Right atrium auricular region (tissue), 2 donors: ENCODE results near the gene GAL3ST1. TPM values are rescaled to one million over a fixed set of nuclear protein-coding genes. Genes with fewer than 3 reads are reported as not detected.
A peak's percentile ranks its signal among the peaks of the same experiment; 100 is the strongest.
"Not testable (repeated sequence)": the region's sequence is repeated elsewhere in the genome, so short reads cannot be mapped to it uniquely, and the experiment has no call there.

Experiments
- DNase-seq: peaks from one replicate; pipeline ENCODE4 v3.0.0-alpha.2; 2019; ENCODE audit warnings: low spot score
- H3K27ac ChIP-seq, 2 donors: fragments of 200-600 bp; sonication (generic); 1 replicate in 1 of 2; 2 replicates in 1 of 2; pipeline ENCODE4 v1.5.1; 2016 to 2019
- H3K27me3 ChIP-seq, 2 donors: fragments of 200-600 bp; sonication (generic); one replicate each; pipeline versions ENCODE4 v1.5.1 to v1.6.0; 2017 to 2019
- H3K36me3 ChIP-seq: fragments of 200-600 bp; sonication (generic); one replicate; pipeline ENCODE4 v1.5.1; 2016
- H3K4me1 ChIP-seq, 2 donors: fragments of 200-600 bp; sonication (generic); one replicate each; pipeline versions ENCODE4 v1.5.1 to v1.6.0; 2017 to 2019
- H3K4me3 ChIP-seq, 2 donors: fragments of 200-600 bp; sonication (generic); 1 replicate in 1 of 2; 2 replicates in 1 of 2; pipeline ENCODE4 v1.5.1; 2017 to 2019; ENCODE audit warnings: mild to moderate bottlenecking in 1 of 2, moderate library complexity in 1 of 2
- H3K9me3 ChIP-seq, 2 donors: fragments of 200-600 bp; sonication (generic); one replicate each; pipeline ENCODE4 v1.5.1; 2019
- total RNA-seq, 2 donors: library from RNA; depleted of rRNA; stranded (reverse); fragments of >200 nt; gene quantifications; one replicate each; pipeline ENCODE4 v1.1.0, GENCODE V29; 2016
- TF ChIP-seq, protein P1 (sequence below), 2 donors: fragments of 200-600 bp; sonication (generic); IDR thresholded peaks; one replicate each; pipeline ENCODE4 v1.5.1; 2019; ENCODE audit warnings: antibody characterized with exemption in 2 of 2

Gene GAL3ST1
- total RNA-seq, 2 donors from 2014 or later, result 0.33 to 1.7 TPM

DNA sequence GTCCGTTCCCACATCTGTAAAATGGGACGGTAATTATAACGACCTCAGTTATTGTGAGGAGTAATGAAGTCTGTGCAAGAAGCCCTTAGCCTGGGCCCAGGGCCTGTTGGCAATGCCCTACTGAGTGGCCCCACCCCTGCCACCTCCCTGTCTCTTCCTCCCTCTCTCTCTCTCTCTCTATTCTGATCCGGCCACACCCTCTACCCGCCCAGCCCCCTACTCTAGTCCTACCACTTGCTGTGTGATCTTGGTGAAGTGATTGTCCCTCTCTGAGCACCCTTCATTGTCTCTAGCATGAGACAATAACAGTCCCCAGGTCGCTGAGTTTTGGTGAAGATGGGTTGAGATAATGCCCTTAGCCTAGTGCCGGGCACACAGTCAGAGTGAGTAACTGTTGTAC lies 20.5 kb downstream of the GAL3ST1 start:
- H3K4me1 ChIP-seq, result no peaks in the 10 kb centered on the region
- H3K4me3 ChIP-seq, result no peak overlapping the region
- no peaks in the 10 kb centered on the region for H3K27me3 ChIP-seq
- no peak overlapping the region for H3K27ac ChIP-seq
- H3K36me3 ChIP-seq, result no peaks in the 10 kb centered on the region
- H3K9me3 ChIP-seq, result no peaks in the 10 kb centered on the region
- no peak for DNase-seq
- TF ChIP-seq, protein P1, sequence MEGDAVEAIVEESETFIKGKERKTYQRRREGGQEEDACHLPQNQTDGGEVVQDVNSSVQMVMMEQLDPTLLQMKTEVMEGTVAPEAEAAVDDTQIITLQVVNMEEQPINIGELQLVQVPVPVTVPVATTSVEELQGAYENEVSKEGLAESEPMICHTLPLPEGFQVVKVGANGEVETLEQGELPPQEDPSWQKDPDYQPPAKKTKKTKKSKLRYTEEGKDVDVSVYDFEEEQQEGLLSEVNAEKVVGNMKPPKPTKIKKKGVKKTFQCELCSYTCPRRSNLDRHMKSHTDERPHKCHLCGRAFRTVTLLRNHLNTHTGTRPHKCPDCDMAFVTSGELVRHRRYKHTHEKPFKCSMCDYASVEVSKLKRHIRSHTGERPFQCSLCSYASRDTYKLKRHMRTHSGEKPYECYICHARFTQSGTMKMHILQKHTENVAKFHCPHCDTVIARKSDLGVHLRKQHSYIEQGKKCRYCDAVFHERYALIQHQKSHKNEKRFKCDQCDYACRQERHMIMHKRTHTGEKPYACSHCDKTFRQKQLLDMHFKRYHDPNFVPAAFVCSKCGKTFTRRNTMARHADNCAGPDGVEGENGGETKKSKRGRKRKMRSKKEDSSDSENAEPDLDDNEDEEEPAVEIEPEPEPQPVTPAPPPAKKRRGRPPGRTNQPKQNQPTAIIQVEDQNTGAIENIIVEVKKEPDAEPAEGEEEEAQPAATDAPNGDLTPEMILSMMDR (IDR thresholded peaks at IDR 0.05), result no peak

DNA sequence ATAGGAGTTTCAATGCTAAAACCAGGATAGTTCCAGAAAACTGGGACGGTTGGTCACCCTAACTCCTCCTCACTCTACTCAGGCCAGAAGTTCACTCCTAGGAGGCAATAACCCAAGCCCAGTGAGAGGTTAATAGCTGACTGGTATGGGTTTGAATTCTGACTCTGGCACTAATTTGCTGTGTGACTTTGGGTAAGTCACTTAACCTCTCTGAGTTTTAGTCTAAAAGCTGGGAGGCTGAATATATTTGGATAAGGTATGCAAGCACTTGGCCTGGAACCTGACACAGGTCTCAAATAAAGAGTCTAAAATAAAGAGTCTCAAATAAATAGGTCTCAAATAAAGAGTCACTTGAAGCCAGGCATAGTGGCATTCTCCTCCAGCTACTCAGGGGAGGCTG lies 21.7 kb downstream of the GAL3ST1 start:
- Histone ChIP-seq H3K27me3 (no peaks in the 10 kb centered on the region), H3K36me3 (no peaks in the 10 kb centered on the region), H3K9me3 (no peaks in the 10 kb centered on the region), H3K4me1 (no peaks in the 10 kb centered on the region), H3K27ac (no peak overlapping the region), H3K4me3 (no peak overlapping the region)
- no peak for DNase-seq
- TF ChIP-seq, protein P1 (IDR thresholded peaks at IDR 0.05), result no peak

DNA sequence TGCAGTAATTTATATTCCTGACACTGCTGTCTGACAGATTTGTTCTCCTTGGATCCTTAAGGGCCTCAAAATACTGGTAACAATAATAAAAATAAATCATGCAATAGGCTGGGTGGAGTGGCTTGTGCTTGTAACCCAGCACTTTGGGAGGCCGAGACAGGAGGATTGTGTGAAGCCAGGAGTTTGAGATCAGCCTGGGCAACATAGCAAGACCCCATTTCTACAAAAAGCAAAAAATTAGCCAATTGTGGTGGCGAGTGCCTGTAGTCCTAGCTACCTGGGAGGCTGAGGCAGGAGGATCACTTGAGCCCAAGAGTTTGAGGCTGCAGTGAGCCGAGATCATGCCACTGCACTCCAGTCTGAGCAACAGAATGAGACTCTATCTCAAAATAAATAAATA lies 22.7 kb downstream of the GAL3ST1 start:
- not testable (repeated sequence) for H3K9me3 ChIP-seq, DNase-seq, H3K36me3 ChIP-seq, H3K27me3 ChIP-seq, H3K4me1 ChIP-seq, H3K4me3 ChIP-seq, H3K27ac ChIP-seq

DNA sequence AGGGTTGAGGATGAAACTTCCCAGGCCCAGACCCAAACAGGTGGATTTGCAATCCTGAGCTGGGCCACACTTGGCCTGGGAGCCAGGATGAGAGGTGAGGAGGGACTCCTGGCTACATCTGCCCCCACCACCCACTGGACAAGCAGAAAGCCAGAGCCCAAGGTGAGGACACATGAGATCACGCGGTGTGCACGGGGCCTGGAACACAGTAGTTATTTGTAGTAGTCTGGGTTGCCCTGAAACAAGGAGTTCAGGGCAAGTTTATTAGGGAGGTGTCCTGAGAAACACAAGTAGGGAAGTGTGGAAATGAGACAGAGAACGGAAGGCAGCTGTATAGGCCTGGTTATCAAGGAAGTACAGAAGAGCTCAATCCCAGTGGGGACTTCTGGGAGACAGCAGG lies 27.3 kb downstream of the GAL3ST1 start:
- H3K36me3 ChIP-seq, result no peaks in the 10 kb centered on the region
- no peaks in the 10 kb centered on the region for H3K9me3 ChIP-seq
- TF ChIP-seq, protein P1 (IDR thresholded peaks at IDR 0.05), result no peak
- H3K4me3 ChIP-seq, result no peak overlapping the region
- peaks cover 0 to 7% of the 10 kb centered on the region in 2 donors for H3K4me1 ChIP-seq
- H3K27me3 ChIP-seq, result peaks cover 0 to 4% of the 10 kb centered on the region in 2 donors
- no peak overlapping the region for H3K27ac ChIP-seq
- no peak for DNase-seq

DNA sequence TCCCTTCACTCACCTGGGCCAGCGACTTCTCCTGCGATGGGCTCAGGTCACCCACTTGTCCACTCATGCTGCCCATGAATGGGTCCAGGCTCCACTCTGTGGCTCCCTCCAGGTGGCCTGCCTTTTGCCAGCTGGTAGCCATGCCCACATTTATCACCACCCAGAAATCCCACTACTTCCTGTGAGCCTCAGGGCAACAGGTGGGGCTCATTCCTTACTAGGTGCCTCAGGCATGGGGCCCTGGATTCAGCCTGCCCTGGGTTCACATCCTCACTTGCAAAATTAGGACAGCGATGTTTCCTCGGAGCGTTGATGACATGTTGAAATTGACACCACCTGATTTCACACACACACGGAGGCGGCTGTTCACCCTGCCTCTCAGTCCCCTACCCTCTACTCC lies 27.8 kb downstream of the GAL3ST1 start, which contains the start of gene SEC14L6:
SEC14L6 (minus strand) TSS at position 126 of the 400 bp plus-strand sequence; CDS start at position 67, 59 bp downstream.
- Histone ChIP-seq H3K27me3 (peaks cover 0 to 10% of the 10 kb centered on the region in 2 donors), H3K9me3 (no peaks in the 10 kb centered on the region), H3K36me3 (no peaks in the 10 kb centered on the region), H3K4me1 (peaks cover 0 to 12% of the 10 kb centered on the region in 2 donors), H3K27ac (no peak within 1 kb of the TSS), H3K4me3 (no peak within 1 kb of the TSS)
- DNase-seq, result no peak
- TF ChIP-seq, protein P1 (IDR thresholded peaks at IDR 0.05), result no peak

DNA sequence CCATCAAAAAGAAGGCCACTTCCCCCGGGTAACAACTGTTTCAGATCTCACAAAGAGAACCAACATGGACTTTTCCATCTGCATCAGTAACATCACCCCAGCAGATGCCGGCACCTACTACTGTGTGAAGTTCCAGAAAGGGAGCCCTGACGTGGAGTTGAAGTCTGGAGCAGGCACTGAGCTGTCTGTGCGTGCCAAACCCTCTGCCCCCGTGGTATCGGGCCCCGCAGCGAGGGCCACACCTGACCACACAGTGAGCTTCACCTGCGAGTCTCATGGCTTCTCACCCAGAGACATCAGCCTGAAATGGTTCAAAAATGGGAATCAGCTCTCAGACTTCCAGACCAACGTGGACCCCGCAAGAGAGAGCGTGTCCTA lies 31.7 kb downstream of the GAL3ST1 start:
- peaks cover 0 to 11% of the 10 kb centered on the region in 2 donors for H3K27me3 ChIP-seq
- H3K36me3 ChIP-seq, result no peaks in the 10 kb centered on the region
- DNase-seq, result no peak
- H3K4me1 ChIP-seq, result peaks cover 0 to 12% of the 10 kb centered on the region in 2 donors
- H3K27ac ChIP-seq, result no peak overlapping the region
- H3K9me3 ChIP-seq, result no peaks in the 10 kb centered on the region
- TF ChIP-seq, protein P1 (IDR thresholded peaks at IDR 0.05), result no peak
- peak overlapping the region in 1 of 2 donors; percentile 46 for H3K4me3 ChIP-seq
